Endothelial cell of umbilical vein (primary cell): Measurements from ENCODE around the gene YBX3.

Experiments used
- EZH2 ChIP-seq: IDR thresholded peaks from 2 replicates; pipeline ENCODE4 v1.6.1; 2012; ENCODE audit warnings: borderline replicate concordance, low read depth, mild to moderate bottlenecking, moderate library complexity, low read length, inconsistent platforms; ENCODE audit not compliant: severe bottlenecking
- FOS ChIP-seq: IDR thresholded peaks from 2 replicates; pipeline ENCODE4 v1.6.1; 2011; ENCODE audit warnings: mild to moderate bottlenecking, low read length, moderate library complexity, borderline replicate concordance; ENCODE audit not compliant: insufficient read depth
- JUN ChIP-seq: IDR thresholded peaks from 2 replicates; pipeline ENCODE4 v1.6.1; 2011; ENCODE audit warnings: borderline replicate concordance, low read depth; ENCODE audit not compliant: insufficient read length, insufficient read depth
- MYC ChIP-seq: IDR thresholded peaks from one replicate; pipeline ENCODE4 v1.6.1; 2011; ENCODE audit warnings: mild to moderate bottlenecking, low read depth, low read length
- POLR2A ChIP-seq: IDR thresholded peaks from 2 replicates; pipeline ENCODE4 v1.6.1; 2012; ENCODE audit warnings: low read depth, mild to moderate bottlenecking, control low read depth, low read length
- POLR2AphosphoS5 ChIP-seq: IDR thresholded peaks from 2 replicates; pipeline ENCODE4 v1.6.1; 2012; ENCODE audit warnings: low read depth, mild to moderate bottlenecking, control low read depth, low read length, moderate library complexity; ENCODE audit not compliant: insufficient read depth
- TF ChIP-seq, protein P1 (sequence below), 2 donors: IDR thresholded peaks; 1 replicate in 1 of 2; 2 replicates in 1 of 2; pipeline ENCODE4 v1.5.1; 2011; ENCODE audit warnings: low read length in 2 of 2, mild to moderate bottlenecking in 2 of 2, moderate library complexity in 2 of 2, control low read depth in 1 of 2, inconsistent platforms in 1 of 2, low read depth in 1 of 2; ENCODE audit not compliant: insufficient read depth in 1 of 2; ENCODE audit errors: extremely low read depth in 1 of 2
- TF ChIP-seq, protein P2 (sequence below): IDR thresholded peaks from 2 replicates; pipeline ENCODE4 v1.6.1; 2011; ENCODE audit not compliant: insufficient read depth, insufficient read length

- TF ChIP-seq, protein P1, sequence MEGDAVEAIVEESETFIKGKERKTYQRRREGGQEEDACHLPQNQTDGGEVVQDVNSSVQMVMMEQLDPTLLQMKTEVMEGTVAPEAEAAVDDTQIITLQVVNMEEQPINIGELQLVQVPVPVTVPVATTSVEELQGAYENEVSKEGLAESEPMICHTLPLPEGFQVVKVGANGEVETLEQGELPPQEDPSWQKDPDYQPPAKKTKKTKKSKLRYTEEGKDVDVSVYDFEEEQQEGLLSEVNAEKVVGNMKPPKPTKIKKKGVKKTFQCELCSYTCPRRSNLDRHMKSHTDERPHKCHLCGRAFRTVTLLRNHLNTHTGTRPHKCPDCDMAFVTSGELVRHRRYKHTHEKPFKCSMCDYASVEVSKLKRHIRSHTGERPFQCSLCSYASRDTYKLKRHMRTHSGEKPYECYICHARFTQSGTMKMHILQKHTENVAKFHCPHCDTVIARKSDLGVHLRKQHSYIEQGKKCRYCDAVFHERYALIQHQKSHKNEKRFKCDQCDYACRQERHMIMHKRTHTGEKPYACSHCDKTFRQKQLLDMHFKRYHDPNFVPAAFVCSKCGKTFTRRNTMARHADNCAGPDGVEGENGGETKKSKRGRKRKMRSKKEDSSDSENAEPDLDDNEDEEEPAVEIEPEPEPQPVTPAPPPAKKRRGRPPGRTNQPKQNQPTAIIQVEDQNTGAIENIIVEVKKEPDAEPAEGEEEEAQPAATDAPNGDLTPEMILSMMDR (IDR thresholded peaks at IDR 0.05; ENCODE audit: extremely low read depth in 1 of 2, insufficient read depth in 1 of 2, low read depth in 1 of 2, low read length in 2 of 2), result no peak
- TF ChIP-seq POLR2A (no peak), POLR2AphosphoS5 (no peak), EZH2 (no peak), JUN (no peak), MYC (no peak), FOS (no peak)
- TF ChIP-seq, protein P2, sequence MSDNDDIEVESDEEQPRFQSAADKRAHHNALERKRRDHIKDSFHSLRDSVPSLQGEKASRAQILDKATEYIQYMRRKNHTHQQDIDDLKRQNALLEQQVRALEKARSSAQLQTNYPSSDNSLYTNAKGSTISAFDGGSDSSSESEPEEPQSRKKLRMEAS, result no peak
Observed at GRCh38 chr12:10750385-10750727, 27.2 kb upstream of the YBX3 start.
